Keratinocyte (primary cell): Measurements from ENCODE around the gene ITGAV. TPM values are rescaled to one million over a fixed set of nuclear protein-coding genes. Genes with fewer than 3 reads are reported as not detected.

Source experiments
- DNase-seq: peaks from one replicate; pipeline ENCODE4 v3.0.0-alpha.2; 2011; ENCODE audit warnings: low read depth, missing footprints, low spot score
- FAIRE-seq: peaks from 2 replicates; lab custom pipeline; 2011; peaks lifted over from hg19 to GRCh38; lab: Jason Lieb, UNC
- H2AFZ ChIP-seq: 2 replicates; pipeline ENCODE4 v1.6.0; 2012; ENCODE audit warnings: low read length, control low read depth, inconsistent platforms; ENCODE audit not compliant: control insufficient read depth
- H3K27ac ChIP-seq: 2 replicates; pipeline ENCODE4 v1.5.1; 2011; ENCODE audit warnings: low read length; ENCODE audit not compliant: control insufficient read depth, insufficient read depth
- H3K27me3 ChIP-seq: 3 replicates; pipeline ENCODE4 v1.6.0; 2011; ENCODE audit warnings: low read length; ENCODE audit not compliant: control insufficient read depth, insufficient read depth; ENCODE audit errors: extremely low read depth
- H3K36me3 ChIP-seq, 2 experiments: 2 replicates in 1 of 2; 3 replicates in 1 of 2; pipeline ENCODE4 v1.5.1; 2011; ENCODE audit warnings: low read length in 2 of 2, mild to moderate bottlenecking in 1 of 2; ENCODE audit not compliant: control insufficient read depth in 2 of 2, insufficient read depth in 2 of 2; ENCODE audit errors: extremely low read depth in 1 of 2
- H3K4me1 ChIP-seq: 3 replicates; pipeline ENCODE4 v1.5.1; 2011; ENCODE audit warnings: low read length; ENCODE audit not compliant: control insufficient read depth, insufficient read depth; ENCODE audit errors: extremely low read depth
- H3K4me2 ChIP-seq: 3 replicates; pipeline ENCODE4 v1.6.0; 2011; ENCODE audit warnings: low read depth, low read length; ENCODE audit not compliant: control insufficient read depth, insufficient read depth; ENCODE audit errors: extremely low read depth
- H3K4me3 ChIP-seq, 3 experiments: fragments of 200-600 bp in 1 of 3; sonication (generic) in 1 of 3; 2 replicates in 2 of 3; 3 replicates in 1 of 3; pipeline ENCODE4 v1.5.1; 2011 to 2016; ENCODE audit warnings: low read length in 3 of 3, mild to moderate bottlenecking in 3 of 3, control low read depth in 2 of 3, inconsistent platforms in 1 of 3, low read depth in 1 of 3, mixed read lengths in 1 of 3, mixed run types in 1 of 3, moderate library complexity in 1 of 3; ENCODE audit not compliant: control insufficient read depth in 2 of 3, insufficient read depth in 2 of 3; ENCODE audit errors: extremely low read depth in 1 of 3
- H3K79me2 ChIP-seq: 2 replicates; pipeline ENCODE4 v1.6.0; 2012; ENCODE audit warnings: low read length; ENCODE audit not compliant: control insufficient read depth, insufficient read depth
- H3K9ac ChIP-seq: 3 replicates; pipeline ENCODE4 v1.6.0; 2011; ENCODE audit warnings: low read length; ENCODE audit not compliant: control insufficient read depth, insufficient read depth; ENCODE audit errors: extremely low read depth
- H3K9me1 ChIP-seq: 3 replicates; pipeline ENCODE4 v1.6.0; 2011; ENCODE audit warnings: low read length; ENCODE audit not compliant: control insufficient read depth, insufficient read depth; ENCODE audit errors: extremely low read depth
- H3K9me3 ChIP-seq: 2 replicates; pipeline ENCODE4 v1.5.1; 2012; ENCODE audit warnings: low read depth, low read length; ENCODE audit not compliant: control insufficient read depth
- H4K20me1 ChIP-seq: 3 replicates; pipeline ENCODE4 v1.6.0; 2011; ENCODE audit warnings: low read length; ENCODE audit not compliant: control insufficient read depth, insufficient read depth; ENCODE audit errors: extremely low read depth
- CTCF ChIP-seq, 3 experiments: IDR thresholded peaks in 1 of 3; conservative IDR thresholded peaks in 1 of 3; optimal IDR thresholded peaks in 1 of 3; 2 replicates in 2 of 3; 3 replicates in 1 of 3; pipeline versions ENCODE3 to v1.5.1; 2011; ENCODE audit warnings: low read length in 3 of 3, mild to moderate bottlenecking in 3 of 3, moderate library complexity in 2 of 3, control low read depth in 1 of 3, inconsistent platforms in 1 of 3; ENCODE audit not compliant: insufficient read depth in 2 of 3; ENCODE audit errors: extremely low read depth in 1 of 3
- EZH2 ChIP-seq: IDR thresholded peaks from one replicate; pipeline ENCODE4 v1.6.1; 2012; ENCODE audit warnings: inconsistent platforms, mild to moderate bottlenecking, low read length, moderate library complexity
- dilution Hi-C: fragments of 300-500 bp; cut with MboI; formaldehyde crosslinking; loops from one replicate; pipeline ENCODE4 v1.7.0; 2020; ENCODE audit warnings: low sequenced_read_pairs; ENCODE audit not compliant: extremely low pct_ligation_motif_present
- polyA plus RNA-seq, 5 experiments: library from polyadenylated mRNA; depleted of rRNA in 3 of 5; stranded (reverse) in 3 of 5; stranded (forward) in 1 of 5; unstranded in 1 of 5; fragments of >200 nt; gene quantifications; 1 replicate in 1 of 5; 2 replicates in 3 of 5; 3 replicates in 1 of 5; pipeline versions ENCODE4 v1.2.1 to v1.2.3, GENCODE V29; 2011 to 2012; ENCODE audit warnings: missing spikeins in 2 of 5, low read depth in 1 of 5, low replicate concordance in 1 of 5

ITGAV gene
- polyA plus RNA-seq, 1 donor (not counting 4 experiments of a cell fraction or from before 2014, with no cell fraction given) = 63.7 TPM

GRCh38 chr2:186617771-186618170, 27.9 kb downstream of the ITGAV start:
- Histone ChIP-seq H3K79me2 (peaks cover 18% of the 10 kb centered on the region), H2AFZ (no peak overlapping the region), H3K4me1 (no peaks in the 10 kb centered on the region), H3K9me1 (no peaks in the 10 kb centered on the region), H3K27me3 (no peaks in the 10 kb centered on the region), H3K27ac (no peak overlapping the region), H3K4me3 (no peak overlapping the region), H4K20me1 (no peaks in the 10 kb centered on the region), H3K4me2 (no peak overlapping the region), H3K36me3 (peaks cover 0 to 1% of the 10 kb centered on the region in 2 experiments), H3K9me3 (no peaks in the 10 kb centered on the region), H3K9ac (no peak overlapping the region)
- dilution Hi-C loops = no loop called here
- no peak for FAIRE-seq
- no peak for TF ChIP-seq CTCF (optimal IDR thresholded peaks at IDR 0.05 in 1 of 3, IDR thresholded peaks at IDR 0.05 in 1 of 3, conservative IDR thresholded peaks at IDR 0.05 in 1 of 3; ENCODE audit: extremely low read depth in 1 of 3, insufficient read depth in 2 of 3, low read length in 3 of 3)
- no peak for TF ChIP-seq EZH2
- DNase-seq = no peak

- Histone ChIP-seq H3K4me2 (no peak overlapping the region), H3K4me1 (no peaks in the 10 kb centered on the region), H3K79me2 (peaks cover 18% of the 10 kb centered on the region), H2AFZ (no peak overlapping the region), H3K9me3 (no peaks in the 10 kb centered on the region), H3K9me1 (no peaks in the 10 kb centered on the region), H3K27ac (no peak overlapping the region), H3K9ac (no peak overlapping the region), H3K36me3 (peaks cover under 1 to 4% of the 10 kb centered on the region in 2 experiments), H3K4me3 (no peak overlapping the region), H3K27me3 (no peaks in the 10 kb centered on the region), H4K20me1 (no peaks in the 10 kb centered on the region)
- dilution Hi-C loops = no loop called here
- DNase-seq (no peak), FAIRE-seq (no peak)
- TF ChIP-seq EZH2 = no peak
Observed at GRCh38 chr2:186618696-186619095, 28.8 kb downstream of the ITGAV start.

- no peak for DNase-seq
- Histone ChIP-seq H3K4me1 (no peaks in the 10 kb centered on the region), H3K36me3 (peaks cover 6% of the 10 kb centered on the region in 2 experiments), H3K27ac (no peak overlapping the region), H3K9ac (no peak overlapping the region), H3K4me3 (no peak overlapping the region), H3K79me2 (peaks cover 4% of the 10 kb centered on the region), H2AFZ (no peak overlapping the region), H3K27me3 (no peaks in the 10 kb centered on the region), H3K4me2 (no peak overlapping the region), H3K9me3 (no peaks in the 10 kb centered on the region), H4K20me1 (no peaks in the 10 kb centered on the region), H3K9me1 (no peaks in the 10 kb centered on the region)
- dilution Hi-C loops = no loop called here
- TF ChIP-seq CTCF (optimal IDR thresholded peaks at IDR 0.05 in 1 of 3, IDR thresholded peaks at IDR 0.05 in 1 of 3, conservative IDR thresholded peaks at IDR 0.05 in 1 of 3; ENCODE audit: extremely low read depth in 1 of 3, insufficient read depth in 2 of 3, low read length in 3 of 3) (no peak), EZH2 (no peak)
- FAIRE-seq = no peak
Observed at GRCh38 chr2:186623084-186623483, 33.2 kb downstream of the ITGAV start.
